ENCODE results near the gene NFASC. TPM values are rescaled to one million over a fixed set of nuclear protein-coding genes. Genes with fewer than 3 reads are reported as not detected.

The NFASC gene
- polyA plus RNA-seq, 1 donor = 1.1 TPM

DNA sequence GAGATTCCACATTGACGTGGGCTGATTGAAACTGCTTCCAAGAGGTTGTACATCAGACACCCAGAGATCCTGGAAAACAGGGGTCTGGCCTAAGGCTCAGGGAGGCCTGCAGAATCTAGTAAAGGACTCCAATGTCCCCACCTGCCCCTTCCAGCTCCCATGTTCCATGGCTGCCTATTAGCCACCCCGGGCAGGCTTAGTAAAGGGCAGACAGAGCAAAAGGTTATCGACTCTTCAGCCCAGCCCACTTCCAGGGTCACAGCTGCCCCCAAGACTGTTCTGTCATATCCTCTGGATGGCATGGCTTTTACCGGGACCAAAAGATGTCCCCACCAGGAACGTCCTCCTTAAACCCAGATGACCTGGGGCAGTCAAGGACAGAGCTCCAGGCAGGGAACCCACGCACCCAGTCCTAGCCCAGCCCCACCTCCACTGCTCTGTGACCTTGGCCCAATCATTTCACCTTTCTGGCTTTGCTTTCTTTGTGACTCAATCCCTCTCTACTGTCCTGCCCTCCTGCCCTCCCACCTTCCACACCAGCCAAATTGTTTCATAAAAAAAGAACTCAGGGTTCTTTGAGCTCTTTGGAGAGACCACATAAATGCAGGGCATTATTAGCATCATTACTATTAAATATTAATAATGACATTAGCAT lies 167.6 kb downstream of the NFASC start:
- DNase-seq (ENCODE audit: low read depth) = no peak

GRCh38 chr1:205041001-205041715 lies 170.5 kb downstream of the NFASC start:
- no peak for DNase-seq (ENCODE audit: low read depth)

DNA sequence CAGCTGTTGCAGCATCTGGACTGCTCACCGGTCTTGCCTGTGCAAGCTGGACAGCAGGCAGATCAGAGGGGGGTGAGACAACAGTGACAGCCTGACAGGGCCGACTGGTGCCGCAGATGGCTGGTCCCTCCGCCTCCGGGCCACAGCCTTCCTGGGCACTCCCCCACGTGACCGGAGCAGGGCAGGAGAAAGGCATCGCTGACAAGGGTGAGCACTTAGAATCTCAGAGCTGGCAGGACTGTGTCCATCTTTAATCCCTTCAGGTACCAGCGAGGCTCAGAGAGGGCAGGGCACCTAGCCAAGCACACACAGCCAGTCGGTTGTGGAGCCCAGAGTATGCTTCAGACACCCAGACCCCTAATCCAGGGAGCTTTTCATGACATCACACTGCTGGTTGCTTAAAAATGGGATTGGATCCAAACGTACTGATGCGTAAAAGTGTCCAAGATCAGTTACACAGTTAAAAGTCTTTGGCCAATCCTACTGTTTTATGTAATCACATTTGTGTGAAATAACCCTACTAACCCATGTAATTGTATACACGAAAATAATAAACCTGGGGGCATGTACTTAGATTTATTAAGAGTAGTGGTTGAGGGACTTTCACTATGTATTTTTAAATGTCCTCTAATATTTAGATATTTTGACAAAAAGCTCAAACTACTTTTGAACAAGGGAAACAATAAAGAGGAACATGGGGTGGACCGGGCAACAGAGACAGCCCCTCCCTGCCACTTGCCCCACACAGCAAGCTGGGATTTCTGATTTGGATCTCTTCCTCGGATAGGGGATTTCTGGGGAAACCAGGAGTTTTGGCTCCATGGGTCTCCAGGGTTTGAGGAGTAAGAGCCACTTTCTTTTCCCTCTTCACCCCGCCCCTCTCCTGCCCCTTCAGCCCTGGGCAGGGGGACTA lies 171.6 kb downstream of the NFASC start:
- no peak for DNase-seq (ENCODE audit: low read depth)

DNA sequence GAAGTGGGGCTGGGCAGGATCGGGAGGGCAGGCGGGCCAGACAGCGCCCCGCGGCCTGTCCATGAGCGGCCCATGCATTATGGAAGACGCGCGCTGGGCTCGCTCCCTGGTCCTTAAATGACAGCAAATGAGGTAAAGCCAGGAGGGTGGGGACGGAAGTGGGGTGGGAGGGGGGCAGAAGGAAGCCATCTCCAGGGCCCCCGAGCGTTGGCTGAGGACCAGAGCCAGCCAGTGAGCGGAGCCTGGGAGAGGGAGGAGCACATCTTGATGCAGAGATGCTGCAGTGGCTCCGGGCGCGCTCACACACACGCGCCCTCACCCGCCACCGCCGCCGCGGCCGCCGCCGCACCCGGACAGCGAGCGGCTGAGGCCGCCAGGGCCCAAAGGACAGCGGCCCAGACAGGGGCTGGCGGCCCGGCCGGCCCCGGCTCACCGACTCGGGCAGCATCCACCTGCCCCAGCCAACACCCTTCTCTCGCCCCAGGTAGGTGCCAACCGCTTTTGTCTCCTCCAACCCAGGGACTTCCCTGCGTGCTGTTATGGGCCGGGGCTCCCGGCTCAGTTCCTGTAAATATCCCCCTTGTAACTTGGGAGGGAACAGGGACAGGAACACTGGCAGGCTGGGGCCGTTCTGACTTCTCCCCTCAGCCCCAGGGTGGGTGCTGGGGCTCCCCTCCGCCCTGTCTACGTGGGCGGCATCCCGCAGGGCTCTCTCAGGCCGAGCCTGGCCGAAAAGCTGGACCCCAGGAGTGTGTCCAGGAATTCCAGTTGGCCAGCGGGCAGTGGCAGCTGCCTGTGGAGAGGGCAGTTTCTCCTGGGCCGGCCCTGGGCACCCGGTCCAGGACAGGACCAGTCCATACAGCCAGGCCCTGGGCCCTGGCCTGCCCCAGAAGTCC lies 172.5 kb downstream of the NFASC start, which contains the start of gene CNTN2:
TSS of gene CNTN2 (plus strand) at position 302 of the 896 bp plus-strand sequence. CDS start 9,974 bp downstream, outside the sequence.
- DNase-seq (ENCODE audit: low read depth) = no peak

DNA sequence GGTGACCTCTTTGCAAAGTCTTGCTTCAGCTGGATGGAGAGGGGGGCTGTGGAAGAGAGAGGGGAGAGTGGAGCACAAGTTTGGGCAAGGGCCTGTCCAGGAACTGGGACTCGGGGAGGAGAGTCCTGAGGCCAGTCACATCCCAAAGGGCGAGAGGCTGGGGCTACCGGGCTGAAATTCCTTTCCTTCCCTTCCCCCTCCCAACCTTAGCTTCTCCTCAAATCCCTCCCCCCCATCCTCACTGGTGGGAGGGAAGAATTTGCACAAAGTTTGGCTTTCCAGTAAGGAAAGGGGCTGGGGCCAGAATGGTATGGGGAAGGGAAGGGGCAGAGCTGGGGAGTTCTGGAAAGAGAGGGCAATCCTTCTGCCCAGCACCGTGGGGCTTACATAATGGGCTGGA lies 173.2 kb downstream of the NFASC start:
- DNase-seq (ENCODE audit: low read depth) = no peak

- no peak for DNase-seq (ENCODE audit: low read depth)
Observed at GRCh38 chr1:205044741-205045140, 174.1 kb downstream of the NFASC start.

DNA sequence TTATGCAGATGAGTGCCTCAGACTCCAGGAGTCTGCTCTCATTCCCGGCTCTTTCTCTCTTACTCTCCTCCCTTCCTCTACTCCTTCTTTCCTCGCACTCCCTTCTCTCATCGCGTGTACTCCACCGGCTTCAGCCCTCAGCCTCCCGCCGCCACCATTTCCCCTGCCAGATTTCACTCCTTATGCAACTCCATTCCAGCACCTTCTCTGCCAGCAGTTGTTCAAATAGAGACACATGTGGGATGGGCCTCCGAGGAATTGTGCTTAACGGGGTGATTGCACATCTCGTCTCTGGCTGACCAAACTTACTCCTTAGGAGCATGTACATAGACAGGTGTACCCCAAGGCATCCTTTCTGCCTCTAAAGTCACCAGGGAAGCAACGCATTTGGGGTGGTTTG lies 174.5 kb downstream of the NFASC start:
- DNase-seq (ENCODE audit: low read depth) = no peak

GRCh38 chr1:205046870-205047269 lies 176.2 kb downstream of the NFASC start:
- no peak for DNase-seq (ENCODE audit: low read depth)

DNA sequence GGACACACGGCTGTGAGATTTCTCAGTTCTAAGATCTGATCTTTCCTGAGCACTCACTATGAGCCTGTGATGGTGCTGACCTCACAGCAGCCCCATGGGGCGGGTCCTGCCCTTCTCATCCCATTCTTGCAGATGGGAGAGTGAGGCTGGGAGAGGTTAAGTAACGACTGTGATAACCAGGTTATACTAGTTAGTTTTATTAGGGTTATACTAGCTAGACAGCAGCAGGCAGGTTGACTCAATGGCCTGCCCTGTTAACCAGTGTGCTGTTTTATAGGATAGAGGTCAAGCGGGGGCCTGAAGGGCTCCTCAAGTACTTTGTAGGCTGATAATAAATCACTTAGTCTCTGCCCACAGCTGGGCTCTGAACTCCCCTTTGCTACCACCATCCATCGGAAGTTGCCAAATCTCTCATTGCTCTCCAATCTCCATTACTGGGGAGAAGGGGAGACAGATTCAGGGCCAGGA lies 177.1 kb downstream of the NFASC start:
- DNase-seq (ENCODE audit: low read depth) = no peak

- no peak for DNase-seq (ENCODE audit: low read depth)
Observed at GRCh38 chr1:205048382-205048781, 177.7 kb downstream of the NFASC start.

DNA sequence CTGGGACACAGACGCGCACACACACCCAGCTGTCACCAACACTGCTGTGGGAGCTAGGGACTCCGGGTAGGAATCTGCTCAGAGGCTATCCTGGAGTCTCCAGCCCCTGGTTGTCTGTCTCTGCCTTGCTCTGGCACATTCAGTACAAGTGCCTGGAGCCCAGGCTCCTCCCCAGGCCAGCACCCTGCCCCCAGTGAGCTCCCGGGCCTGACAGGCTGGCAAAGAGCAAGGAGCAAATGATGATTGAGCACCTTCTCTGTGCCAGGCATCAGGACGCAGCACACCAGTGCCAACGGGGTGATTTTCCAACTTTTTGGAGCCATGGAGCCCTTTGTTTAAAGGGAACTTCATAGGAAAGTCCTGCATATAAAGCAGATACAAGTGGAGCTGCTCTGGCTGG lies 178.8 kb downstream of the NFASC start:
- DNase-seq (ENCODE audit: low read depth) = no peak

DNA sequence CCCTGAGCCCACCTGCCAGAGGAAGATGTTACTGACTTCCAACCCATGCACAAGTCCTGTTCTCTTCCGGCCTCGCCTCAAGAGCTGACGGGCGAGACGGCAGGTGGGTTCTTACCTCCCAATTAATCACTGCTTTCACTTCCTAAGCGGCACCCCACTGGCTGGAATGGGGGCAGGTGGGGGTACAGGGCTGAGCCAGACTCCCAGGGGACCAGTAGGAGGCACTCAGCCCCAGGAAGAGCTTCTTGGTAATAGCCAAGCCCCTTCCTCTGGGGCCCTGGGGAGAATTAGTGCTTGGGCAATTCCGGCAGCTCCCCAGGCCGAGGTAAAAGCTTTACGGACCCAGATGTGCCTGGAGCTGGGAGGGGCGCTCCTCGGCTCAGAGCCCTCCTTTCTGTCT lies 182.0 kb downstream of the NFASC start:
- DNase-seq (ENCODE audit: low read depth) = no peak

DNA sequence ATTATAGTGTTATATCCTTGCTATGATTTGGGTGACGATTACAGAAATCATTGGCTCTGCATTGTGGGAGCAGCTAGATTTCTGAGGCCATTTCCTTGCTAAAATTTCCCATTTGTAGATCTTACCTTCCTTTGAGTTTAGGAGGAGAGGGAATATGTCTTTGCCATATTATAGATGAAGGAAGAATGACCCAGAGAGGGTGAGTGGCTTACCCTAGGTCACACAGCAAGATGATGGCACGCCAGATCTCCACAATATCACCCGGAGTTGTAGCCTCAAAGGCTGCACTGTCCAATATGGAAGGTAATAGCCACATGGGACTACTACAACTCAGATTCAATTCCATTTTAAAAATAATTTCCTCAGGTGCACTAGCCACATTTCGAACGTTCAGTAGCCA lies 182.6 kb downstream of the NFASC start:
- no peak for DNase-seq (ENCODE audit: low read depth)

- no peak for DNase-seq (ENCODE audit: low read depth)
Observed at GRCh38 chr1:205054013-205054412, 183.4 kb downstream of the NFASC start.

DNA sequence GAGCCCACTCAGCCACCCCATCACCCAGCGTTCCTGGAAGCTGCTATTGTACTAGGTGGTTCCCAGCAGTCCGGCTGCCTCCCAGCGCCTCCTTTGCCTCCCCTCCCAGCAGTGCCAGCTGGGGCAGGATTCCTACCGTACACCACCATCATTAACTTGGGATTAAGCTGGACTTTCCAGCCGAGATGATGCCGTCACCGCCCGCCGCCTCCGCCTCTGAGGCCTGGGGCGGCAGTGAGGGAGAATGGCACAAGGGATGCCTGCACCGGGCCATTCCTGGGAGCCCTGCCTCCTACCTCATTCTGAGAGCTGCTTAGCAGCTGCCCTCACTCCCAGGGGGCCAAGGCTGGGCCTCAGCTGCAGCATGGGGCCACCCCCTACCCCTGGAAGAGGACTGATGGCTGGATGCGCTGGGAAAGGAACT lies 185.5 kb downstream of the NFASC start:
- DNase-seq (ENCODE audit: low read depth) = no peak

GRCh38 chr1:205056956-205057568 lies 186.4 kb downstream of the NFASC start:
- DNase-seq (ENCODE audit: low read depth) = no peak

DNA sequence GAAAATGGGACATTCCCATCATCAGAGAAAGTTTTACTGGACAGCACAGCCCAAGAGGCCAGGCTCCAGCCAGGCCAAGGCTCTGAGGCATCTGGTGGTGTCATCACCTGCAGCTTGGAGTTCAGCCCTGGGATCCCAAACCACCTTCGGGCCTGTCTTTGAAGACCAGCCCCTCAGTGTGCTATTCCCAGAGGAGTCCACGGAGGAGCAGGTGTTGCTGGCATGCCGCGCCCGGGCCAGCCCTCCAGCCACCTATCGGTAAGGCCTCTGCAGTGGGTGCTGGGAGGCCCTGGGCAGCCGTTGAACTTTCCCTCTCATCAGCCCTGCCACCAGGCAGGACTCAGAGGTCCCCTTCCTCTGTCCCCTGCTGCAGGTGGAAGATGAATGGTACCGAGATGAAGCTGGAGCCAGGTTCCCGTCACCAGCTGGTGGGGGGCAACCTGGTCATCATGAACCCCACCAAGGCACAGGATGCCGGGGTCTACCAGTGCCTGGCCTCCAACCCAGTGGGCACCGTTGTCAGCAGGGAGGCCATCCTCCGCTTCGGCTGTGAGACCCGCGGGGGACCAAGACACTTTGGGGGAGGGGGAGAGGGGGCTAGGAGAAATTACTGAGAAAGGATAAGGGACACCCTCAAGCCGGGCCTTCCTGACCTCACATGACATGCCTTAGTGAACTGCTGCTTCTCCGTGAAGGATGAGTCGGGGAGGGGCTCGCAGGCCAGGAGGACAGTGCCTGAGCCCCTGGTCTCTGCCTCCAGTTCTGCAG lies 187.3 kb downstream of the NFASC start:
- DNase-seq (ENCODE audit: low read depth) = no peak

DNA sequence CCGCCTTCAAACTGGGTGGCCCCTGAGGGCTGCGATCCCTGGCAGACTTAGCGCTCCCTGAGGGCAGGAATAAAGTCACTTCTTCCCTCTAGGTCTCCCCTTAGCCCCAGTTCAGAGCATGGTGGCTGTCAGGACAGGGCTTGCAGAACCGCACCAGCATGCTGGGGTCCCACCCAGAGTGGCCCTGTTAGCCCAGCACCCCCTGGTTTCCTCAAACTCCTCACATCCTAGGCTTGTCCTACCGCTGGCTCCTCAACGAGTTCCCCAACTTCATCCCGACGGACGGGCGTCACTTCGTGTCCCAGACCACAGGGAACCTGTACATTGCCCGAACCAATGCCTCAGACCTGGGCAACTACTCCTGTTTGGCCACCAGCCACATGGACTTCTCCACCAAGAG lies 188.2 kb downstream of the NFASC start:
- DNase-seq (ENCODE audit: low read depth) = no peak

DNA sequence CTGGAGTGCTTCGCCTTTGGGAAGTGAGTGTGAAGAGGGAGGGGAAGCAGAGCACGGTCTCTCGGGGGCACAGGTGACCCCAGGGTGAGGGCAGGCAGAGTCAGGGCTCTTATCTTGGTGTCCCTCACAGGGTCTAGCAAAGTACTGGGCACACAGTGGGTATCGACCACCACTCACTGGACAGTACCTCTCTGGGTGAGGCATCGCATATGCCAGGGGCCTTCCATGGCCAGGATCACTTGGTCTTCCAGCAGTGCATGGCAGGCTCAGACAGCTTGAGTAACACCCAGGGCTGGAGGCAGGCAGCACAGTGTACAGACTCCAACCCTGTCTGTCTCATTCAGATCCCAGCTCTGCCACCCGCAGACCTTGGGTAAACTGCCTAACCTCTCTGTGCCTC lies 189.0 kb downstream of the NFASC start:
- DNase-seq (ENCODE audit: low read depth) = no peak

GRCh38 chr1:205060746-205061145 lies 190.1 kb downstream of the NFASC start:
- DNase-seq (ENCODE audit: low read depth) = no peak

All from forelimb muscle (tissue), 1 donor.